GM12892 (cell line): ENCODE data around the gene SLC66A2.

Experiments
- DNase-seq: peaks from one replicate; pipeline ENCODE4 v3.0.0; 2011; ENCODE audit not compliant: insufficient read length
- FAIRE-seq: peaks from 2 replicates; lab custom pipeline; 2011; peaks lifted over from hg19 to GRCh38; lab: Jason Lieb, UNC
- POLR2A ChIP-seq: IDR thresholded peaks from 2 replicates; pipeline ENCODE4 v1.6.1; 2011; ENCODE audit warnings: low read depth, low read length, control low read depth
- POLR2AphosphoS5 ChIP-seq: IDR thresholded peaks from 2 replicates; pipeline ENCODE4 v1.6.1; 2011; ENCODE audit warnings: low read depth, low read length, control low read depth
- TAF1 ChIP-seq: IDR thresholded peaks from 2 replicates; pipeline ENCODE4 v1.6.1; 2011; ENCODE audit warnings: low read depth, mild to moderate bottlenecking, control low read depth, low read length, borderline replicate concordance

SLC66A2 gene

DNA sequence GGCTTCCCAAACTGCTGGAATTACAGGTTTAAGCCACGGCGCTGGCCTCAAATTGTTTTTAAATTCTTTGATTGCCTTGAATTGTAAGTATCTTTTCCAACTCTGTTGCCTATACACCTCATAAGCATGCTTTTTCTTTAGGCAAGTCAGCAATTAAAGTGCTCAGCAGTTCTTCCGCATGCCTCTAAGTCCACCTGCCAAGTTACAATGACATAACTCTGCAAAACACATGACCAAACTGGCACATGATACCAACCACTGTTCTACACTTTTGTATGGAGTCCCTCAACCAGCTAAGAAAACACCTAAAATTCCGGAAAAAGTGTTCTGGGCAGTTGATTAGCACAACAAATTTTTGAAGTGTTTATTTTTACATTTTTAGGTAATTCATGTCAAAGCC, 31.8 kb upstream of the SLC66A2 start:
- TF ChIP-seq POLR2A (no peak), TAF1 (no peak)
- no peak for FAIRE-seq
- DNase-seq = no peak

DNA sequence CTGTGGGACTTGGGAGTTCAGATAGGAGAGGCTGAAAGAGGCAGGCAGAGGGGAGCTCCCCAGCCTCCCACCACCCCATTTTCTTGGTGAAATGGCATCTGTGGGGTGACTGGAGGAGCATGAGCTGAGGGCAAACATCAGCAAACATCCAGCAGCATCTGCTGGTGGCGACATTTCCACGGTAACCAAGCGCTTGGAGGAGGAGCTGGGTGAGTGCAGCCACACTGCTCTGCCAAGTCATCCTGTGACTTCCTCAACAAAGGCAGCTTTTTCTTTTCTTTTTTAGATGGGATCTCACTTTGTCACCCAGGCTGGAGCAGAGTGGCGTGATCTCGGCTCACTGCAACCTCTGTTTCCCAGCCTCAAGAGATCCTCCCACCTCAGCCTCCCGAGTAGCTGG, 31.3 kb upstream of the SLC66A2 start:
- DNase-seq (no peak), FAIRE-seq (no peak)
- TF ChIP-seq POLR2A = no peak
- TF ChIP-seq TAF1 = no peak
- no peak for TF ChIP-seq POLR2AphosphoS5

DNA sequence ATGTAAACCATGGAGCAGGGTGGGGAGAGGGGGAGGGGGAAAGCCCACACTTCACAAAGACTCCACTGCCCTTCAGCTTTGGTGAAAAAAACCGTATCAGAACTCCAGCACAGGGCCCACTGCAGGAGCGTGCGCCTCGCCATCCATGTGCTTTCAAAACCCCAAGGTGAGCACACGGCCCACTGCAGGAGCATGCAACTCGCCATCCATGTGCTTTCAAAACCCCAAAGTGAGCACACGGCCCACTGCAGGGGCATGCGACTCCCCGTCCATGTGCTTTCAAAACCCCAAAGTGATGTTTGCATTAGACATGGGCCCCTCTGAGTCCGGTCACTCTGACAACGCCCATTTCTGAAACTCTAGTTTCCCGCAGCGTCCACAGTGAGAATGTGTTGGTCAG, 29.1 kb upstream of the SLC66A2 start:
- no peak for DNase-seq
- TF ChIP-seq TAF1 (no peak), POLR2AphosphoS5 (no peak), POLR2A (no peak)
- no peak for FAIRE-seq

DNA sequence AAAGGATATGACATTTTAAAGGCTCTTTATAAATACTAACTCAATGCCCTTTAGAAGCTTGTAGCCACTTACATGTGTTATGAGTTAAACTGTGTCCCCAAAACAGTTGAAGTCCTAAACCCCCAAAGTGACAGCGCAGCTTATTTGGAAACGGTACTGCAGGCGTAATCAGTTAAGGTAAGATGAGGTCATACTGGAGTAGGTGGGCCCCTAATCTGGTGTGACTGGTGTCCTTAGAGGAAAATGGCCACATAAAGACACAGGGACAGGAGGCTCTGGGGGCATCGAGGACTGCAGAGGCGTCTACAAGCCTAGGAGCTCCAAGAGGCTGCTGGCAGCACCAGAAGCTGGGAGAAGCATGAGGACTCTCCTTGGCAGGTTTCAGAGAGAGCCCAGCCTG, 28.4 kb upstream of the SLC66A2 start:
- TF ChIP-seq TAF1 = no peak
- TF ChIP-seq POLR2AphosphoS5 = no peak
- no peak for TF ChIP-seq POLR2A
- FAIRE-seq = no peak
- DNase-seq = no peak

DNA sequence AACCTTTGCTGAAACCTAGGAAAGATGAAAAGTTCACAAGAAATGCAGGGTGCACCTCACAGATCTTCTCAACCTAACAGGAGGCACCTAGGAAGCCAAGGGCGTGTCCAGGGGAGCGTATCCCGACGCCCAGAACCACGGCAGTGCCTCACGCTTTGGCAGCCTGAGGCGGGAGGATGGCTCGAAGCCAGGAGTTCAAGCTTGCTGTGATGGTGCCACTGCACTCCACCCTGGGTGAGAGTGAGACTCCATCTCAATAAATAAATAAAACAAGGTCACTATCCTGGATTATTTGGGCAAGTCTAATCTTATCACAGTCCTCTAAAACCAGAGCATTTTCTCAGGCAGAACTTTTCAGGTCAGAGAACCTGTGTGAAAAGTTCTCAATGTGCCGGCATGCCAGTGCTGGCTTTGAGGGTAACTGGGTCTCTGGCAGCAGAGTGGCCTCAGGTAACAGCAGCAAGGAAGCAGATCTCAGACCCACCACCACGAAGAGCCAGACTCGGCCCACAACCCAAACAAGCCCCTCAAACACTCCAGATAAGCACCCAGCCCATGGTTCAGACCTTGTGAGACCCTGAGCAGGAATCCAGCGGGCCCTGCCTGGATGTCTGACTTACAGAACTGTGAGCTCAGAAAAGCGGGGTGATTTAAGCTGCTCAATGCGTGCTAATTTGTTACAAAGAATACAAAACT, 24.7 kb upstream of the SLC66A2 start:
- DNase-seq (no peak), FAIRE-seq (no peak)
- TF ChIP-seq TAF1 (no peak), POLR2AphosphoS5 (no peak), POLR2A (no peak)

DNA sequence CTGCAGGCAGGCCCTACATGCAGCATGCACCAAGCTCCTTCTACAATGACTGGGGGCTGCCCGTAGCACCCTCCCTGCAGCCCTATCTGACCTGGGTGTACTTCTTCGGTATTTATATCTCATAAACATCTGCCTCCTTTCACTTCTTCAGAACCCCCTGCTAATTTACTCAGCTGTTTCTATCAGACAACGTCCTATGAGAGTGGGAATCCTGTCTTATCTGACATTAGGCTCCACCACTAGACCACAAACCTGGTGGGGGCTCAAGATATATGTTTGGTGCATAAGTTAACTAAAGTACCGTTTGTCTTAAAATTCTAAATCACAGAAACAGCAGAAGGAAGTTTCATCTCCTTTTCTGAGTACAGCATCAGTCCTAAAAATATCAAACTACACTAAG, 23.6 kb upstream of the SLC66A2 start:
- TF ChIP-seq POLR2A = no peak
- TF ChIP-seq POLR2AphosphoS5 = no peak
- no peak for TF ChIP-seq TAF1
- DNase-seq (no peak), FAIRE-seq (no peak)

DNA sequence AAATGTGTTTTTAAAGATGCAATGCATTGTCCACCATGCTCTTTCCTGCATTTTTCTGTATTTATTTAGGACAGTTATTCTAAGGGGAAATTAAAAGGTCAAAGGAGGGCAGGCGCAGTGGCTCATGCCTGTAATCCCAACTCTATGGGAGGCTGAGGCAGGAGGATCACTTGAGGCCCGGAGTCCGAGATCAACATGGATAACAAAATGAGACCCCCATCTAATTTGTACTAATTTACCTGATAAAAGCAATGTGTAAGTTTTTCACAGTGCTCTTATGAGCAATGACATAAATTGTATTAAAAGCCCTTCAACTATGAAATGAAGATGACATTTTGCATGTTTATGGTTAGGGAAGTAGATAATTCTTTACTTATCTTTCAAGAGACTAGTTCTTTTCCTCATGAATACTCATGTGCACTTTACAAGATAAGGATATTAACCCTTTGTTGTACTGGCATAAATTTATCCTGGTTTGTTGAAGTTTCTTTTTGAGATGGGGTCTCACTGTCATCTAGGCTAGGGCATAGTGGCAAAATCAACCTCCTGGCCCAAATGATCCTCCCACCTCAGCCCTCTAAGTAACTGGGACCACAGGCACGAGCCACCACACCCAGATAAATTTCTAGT, 22.7 kb upstream of the SLC66A2 start:
- TF ChIP-seq TAF1 = no peak
- TF ChIP-seq POLR2AphosphoS5 = no peak
- no peak for TF ChIP-seq POLR2A

DNA sequence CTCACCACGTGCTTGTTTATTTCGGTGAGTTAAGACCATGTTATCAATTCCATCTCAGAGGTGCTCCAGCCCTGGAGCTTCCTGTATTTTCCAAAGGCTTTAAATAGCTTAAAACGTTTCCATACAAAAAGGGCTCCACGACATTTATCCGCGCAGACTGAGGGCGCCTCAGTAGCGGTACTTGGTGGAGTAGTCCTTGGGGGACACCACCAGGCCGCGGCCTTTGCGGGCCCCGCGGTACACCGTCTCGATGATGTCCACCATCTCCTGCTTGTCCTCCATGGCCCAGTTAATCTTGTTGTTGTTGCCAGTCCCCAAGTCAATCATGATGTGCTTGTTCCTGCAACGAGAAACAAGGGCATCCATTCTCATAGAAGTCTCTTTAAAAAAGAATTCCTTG, 22.1 kb upstream of the SLC66A2 start:
- no peak for TF ChIP-seq POLR2AphosphoS5
- no peak for TF ChIP-seq TAF1
- no peak for TF ChIP-seq POLR2A
- DNase-seq = no peak
- FAIRE-seq = no peak

More for the DNA sequence above, 22.7 kb upstream of the SLC66A2 start:
- DNase-seq (no peak), FAIRE-seq (no peak)

DNA sequence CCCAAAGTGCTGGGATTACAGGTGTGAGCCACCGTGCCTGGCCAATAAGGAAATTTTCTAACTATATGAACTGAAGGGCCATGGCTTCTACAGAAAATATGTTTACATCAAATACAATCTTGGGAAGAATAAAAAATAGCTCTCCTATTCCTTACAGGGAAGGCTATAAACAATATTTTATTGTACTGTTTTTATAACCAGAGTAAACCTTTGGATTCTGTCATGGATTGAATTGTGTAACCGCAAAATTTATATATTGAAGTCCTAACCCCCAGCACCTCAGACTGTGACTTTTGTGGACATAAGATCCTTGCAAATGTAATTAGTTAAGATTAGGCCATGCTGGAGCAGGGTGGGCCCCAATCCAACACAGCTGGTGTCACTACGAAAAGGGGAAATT, 21.3 kb upstream of the SLC66A2 start:
- DNase-seq = no peak
- TF ChIP-seq TAF1 = no peak
- no peak for TF ChIP-seq POLR2A
- TF ChIP-seq POLR2AphosphoS5 = no peak
- no peak for FAIRE-seq

DNA sequence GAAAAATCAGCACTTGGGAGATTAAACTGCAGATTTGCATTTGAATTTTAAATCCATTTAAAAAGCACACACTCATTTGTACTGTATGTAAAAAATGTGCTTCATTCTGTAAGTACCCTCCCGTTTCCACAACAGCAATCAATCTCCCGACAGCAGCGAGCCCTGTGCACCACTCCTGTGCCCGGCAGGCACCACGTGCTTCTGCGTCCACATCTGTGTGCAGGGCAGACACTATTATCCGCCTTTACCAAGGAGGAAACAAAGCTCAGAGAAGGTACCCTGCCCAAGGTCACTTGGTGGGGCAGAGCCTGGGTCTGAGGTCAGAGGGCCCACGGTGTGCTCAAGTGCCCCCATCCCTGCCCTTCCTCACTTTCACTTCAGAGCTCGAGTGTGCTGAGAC, 20.5 kb upstream of the SLC66A2 start:
- FAIRE-seq = no peak
- DNase-seq = no peak

DNA sequence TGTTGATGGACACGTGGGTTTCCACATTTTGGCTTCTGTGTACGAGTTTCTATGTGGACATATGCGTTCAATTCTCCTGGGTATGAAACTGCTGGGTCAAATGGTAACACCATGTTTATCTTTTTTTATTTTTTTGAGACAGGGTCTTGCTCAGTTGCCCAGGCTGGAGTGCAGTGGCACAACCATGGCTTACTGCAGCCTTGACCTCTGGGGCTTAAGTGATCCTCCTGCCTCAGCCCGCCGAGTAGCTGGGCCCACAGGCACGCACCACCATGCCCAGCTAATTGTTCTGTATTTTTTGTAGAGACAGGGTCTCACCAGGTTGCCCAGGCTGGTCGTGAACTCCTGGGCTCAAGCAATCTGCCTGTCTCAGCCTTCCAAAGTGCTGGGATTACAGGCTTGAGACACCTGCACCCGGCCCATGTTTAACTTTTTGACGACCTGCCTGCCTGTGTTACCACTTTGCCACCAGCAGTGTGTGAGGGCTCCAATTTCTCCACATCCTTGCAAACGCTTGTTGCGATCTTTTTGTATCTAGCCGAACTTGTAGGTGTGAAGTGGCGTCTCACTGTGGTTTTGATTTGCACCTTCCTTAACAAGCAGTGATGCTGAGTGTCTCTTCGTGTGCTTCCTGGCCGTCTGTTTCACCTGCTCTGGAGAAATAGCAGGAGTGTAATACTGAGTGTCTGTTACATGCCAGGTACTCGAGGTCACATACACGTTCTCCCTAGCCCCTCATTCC, 19.9 kb upstream of the SLC66A2 start:
- DNase-seq (no peak), FAIRE-seq (no peak)
- TF ChIP-seq POLR2A (no peak), TAF1 (no peak), POLR2AphosphoS5 (no peak; the same call in 1 of the 2 replicates)

More for the DNA sequence above, 20.5 kb upstream of the SLC66A2 start:
- TF ChIP-seq POLR2AphosphoS5 = no peak; the same call in 1 of the 2 replicates
- peak; percentile 22; the same call in 1 of the 2 replicates for TF ChIP-seq POLR2A

DNA sequence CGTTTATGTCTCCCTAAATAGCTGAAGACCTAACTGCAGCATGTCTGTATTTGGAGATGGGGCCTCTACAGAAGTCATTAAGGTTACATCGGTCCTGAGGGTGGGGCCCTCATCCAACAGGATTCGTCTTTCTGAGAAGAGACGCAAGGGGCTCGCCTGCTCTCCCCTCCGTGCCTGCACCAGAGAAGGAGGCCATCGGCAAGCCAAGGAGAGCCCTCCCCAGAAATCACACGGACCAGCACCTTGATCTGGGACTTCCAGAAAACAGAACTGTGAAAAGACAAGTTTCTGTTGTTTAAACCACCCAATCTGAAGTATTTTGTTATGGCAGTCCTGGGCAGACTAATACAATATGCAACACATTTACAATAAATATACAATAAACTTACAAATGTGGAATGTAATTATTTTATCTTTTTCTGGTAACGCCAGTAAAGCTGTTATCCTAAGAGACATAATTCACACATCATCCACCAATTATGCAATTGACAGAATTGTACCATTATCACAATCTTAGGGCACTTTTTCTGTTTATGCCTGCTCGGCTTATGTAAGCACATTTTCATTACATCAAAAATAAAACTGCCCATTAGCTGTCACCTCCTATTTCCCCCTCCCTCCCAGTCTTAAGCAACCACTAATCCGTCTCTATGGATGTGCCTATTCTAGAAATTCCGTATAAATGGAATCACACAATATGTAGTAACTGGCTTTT, 19.1 kb upstream of the SLC66A2 start:
- no peak for DNase-seq
- TF ChIP-seq TAF1 (no peak), POLR2A (no peak), POLR2AphosphoS5 (no peak)
- FAIRE-seq = no peak
